Stimulated activated CD4-positive, alpha-beta T cell treated with anti-CD3 and anti-CD28 coated beads, TNF-alpha, amount 100 ng/mL, for 48 hours (primary cell): ENCODE data around the gene CHST4.
"Not testable (repeated sequence)": the region's sequence is repeated elsewhere in the genome, so short reads cannot be mapped to it uniquely, and the experiment has no call there.

ENCODE experiments used
- DNase-seq, 3 donors: peaks; one replicate each; pipeline ENCODE4 v3.0.0-alpha.2; 2020; ENCODE audit warnings: low read depth in 3 of 3

CHST4 gene

GRCh38 chr16:71569621-71570020, 43.4 kb downstream of the CHST4 start:
- no peak for DNase-seq

DNA sequence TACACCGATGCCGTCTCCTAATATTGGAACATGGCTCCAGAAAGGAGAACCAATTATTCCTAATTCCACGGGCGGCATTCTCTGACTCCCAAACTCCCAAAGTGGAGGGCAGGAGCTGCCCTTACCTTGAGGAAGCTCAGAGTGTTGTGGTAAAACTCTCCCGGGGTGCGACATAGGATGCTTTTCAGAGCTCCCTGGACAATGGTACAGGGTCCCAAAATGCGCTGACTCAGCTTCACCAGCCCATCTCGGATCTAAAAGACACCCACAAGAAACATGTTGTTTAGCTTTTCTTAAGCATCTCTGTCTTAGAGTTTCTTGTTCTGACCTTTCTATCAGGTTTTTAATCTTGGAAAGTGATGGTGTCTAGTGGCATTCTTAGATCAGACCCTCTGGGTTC, 43.9 kb downstream of the CHST4 start:
- no peak for DNase-seq

GRCh38 chr16:71572497-71573116, 46.4 kb downstream of the CHST4 start:
- DNase-seq = no peak

DNA sequence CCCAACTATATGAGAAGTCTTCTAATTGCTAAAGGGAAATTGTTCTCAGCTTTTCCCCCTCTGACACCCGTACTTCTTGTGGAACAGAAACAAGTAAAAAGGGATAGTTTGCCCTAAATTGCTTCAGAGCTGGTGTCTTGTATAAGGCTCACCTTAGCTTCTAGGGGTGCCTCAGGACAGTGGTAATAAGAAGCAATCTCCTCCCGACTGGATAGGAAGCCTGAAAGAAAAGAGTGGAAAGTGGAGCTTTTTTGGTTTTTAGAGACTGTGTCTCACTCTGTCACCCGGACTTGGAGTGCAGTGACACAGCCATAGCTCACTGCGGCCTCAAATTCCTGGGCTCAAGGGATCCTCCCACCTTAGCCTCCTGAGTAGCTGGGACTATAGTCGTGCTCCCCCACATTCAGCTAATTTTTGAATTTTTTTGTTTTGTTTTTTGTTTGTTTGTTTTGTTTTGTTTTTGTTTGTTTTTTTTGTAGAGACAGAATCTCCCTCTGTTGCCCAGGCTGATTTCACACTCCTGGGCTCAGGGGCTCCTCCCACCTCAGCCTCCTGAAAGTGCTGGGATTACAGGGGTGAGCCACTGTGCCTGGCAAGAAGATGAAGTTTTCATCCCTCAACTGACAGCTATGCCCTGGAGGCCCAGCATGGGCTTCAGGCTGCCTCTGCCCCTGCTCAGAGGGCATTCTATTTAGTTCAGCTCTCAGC, 47.3 kb downstream of the CHST4 start:
- no peak for DNase-seq

DNA sequence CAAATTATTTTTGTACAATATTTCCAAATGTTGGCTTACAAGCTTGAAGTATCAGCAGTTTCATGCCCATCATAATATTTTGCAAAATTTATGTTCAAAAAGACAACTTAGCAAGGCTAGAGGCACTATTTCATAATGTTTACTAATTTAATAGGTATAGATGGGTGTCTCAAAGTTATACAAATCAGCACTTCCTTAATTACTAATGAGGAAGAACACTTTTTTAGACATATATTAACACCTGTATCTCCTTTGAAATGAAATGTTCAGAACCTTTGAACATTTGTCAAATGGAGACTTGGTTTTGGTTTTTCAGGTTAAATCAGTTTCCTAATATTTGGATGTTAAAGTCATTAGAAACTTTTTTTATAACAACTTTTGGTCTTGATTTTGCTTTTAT, 48.5 kb downstream of the CHST4 start:
- no peak for DNase-seq

GRCh38 chr16:71576971-71577370, 50.7 kb downstream of the CHST4 start, which contains the start of gene TAT:
Gene TAT (minus strand): TSS chr16:71577092. CDS start chr16:71576415, 677 bp downstream.
- DNase-seq = no peak

- not testable (repeated sequence) for DNase-seq
Measured at GRCh38 chr16:71582553-71582848, 56.3 kb downstream of the CHST4 start.

DNA sequence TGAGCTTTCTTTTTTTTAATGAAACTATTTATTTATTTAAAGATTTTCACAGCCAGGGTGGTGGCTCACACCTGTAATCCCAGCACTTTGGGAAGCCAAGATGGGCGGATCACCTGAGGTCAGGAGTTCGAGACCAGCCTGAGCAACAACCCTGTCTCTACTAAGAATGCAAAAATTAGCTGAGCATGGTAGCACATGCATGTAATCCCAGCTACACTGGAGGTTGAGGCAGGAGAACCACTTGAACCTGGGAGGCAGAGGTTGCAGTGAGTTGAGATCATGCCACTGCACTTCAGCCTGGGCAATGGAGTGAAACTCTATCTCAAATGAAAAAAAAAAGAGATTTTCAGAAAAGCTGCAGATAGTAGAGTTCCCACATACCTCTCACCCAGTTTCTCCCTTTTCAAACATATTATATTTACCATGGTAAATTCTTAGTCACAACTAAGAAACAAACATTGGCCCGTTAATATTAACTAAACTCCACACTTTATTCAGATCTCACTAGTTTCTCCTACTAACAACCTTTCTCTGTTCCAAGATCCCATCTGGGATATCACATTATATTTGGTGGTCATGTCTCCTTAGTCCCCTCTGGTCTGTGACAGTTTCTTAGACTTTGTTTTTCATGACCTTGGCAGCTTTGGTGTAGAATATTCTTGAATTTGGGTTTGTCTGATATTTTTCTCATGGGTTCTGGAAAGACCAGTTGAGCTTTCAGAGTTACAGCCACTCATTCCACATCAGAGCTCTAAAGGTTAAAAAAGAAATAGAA, 58.5 kb downstream of the CHST4 start:
- DNase-seq = no peak

GRCh38 chr16:71585318-71585703, 59.1 kb downstream of the CHST4 start:
- no peak for DNase-seq
